Measurements from ENCODE around the gene TUBGCP2.
"Not testable (repeated sequence)": the region's sequence is repeated elsewhere in the genome, so short reads cannot be mapped to it uniquely, and the experiment has no call there.

TUBGCP2 gene

DNA sequence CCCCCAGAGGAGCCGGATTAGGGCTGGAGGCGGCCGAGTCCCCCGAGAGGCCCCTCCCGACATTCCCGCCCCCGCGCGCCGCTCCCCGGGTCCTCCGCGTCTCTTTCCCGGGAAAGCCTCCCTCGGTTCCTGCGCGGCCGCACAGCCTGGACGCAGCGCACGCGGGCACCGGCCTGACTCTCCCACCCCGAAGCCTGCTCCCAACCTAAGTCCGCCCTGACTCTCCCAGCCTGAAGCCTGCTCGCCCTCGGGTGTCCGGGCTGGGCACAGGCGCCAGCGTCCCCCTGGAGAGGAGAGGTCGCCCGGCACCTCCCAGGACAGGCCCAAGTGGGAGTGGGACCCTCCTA, 71.5 kb downstream of the TUBGCP2 start:
- in situ Hi-C loops (cut with MboI; ENCODE audit: low sequenced_read_pairs, unreplicated experiment) = no loop called here
- no peak for DNase-seq (ENCODE audit: low spot score)
- TF ChIP-seq, protein P1, sequence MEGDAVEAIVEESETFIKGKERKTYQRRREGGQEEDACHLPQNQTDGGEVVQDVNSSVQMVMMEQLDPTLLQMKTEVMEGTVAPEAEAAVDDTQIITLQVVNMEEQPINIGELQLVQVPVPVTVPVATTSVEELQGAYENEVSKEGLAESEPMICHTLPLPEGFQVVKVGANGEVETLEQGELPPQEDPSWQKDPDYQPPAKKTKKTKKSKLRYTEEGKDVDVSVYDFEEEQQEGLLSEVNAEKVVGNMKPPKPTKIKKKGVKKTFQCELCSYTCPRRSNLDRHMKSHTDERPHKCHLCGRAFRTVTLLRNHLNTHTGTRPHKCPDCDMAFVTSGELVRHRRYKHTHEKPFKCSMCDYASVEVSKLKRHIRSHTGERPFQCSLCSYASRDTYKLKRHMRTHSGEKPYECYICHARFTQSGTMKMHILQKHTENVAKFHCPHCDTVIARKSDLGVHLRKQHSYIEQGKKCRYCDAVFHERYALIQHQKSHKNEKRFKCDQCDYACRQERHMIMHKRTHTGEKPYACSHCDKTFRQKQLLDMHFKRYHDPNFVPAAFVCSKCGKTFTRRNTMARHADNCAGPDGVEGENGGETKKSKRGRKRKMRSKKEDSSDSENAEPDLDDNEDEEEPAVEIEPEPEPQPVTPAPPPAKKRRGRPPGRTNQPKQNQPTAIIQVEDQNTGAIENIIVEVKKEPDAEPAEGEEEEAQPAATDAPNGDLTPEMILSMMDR (IDR thresholded peaks at IDR 0.05; ENCODE audit: borderline replicate concordance, control extremely low read depth, extremely low read depth, insufficient read depth, missing control alignments) = no peak

DNA sequence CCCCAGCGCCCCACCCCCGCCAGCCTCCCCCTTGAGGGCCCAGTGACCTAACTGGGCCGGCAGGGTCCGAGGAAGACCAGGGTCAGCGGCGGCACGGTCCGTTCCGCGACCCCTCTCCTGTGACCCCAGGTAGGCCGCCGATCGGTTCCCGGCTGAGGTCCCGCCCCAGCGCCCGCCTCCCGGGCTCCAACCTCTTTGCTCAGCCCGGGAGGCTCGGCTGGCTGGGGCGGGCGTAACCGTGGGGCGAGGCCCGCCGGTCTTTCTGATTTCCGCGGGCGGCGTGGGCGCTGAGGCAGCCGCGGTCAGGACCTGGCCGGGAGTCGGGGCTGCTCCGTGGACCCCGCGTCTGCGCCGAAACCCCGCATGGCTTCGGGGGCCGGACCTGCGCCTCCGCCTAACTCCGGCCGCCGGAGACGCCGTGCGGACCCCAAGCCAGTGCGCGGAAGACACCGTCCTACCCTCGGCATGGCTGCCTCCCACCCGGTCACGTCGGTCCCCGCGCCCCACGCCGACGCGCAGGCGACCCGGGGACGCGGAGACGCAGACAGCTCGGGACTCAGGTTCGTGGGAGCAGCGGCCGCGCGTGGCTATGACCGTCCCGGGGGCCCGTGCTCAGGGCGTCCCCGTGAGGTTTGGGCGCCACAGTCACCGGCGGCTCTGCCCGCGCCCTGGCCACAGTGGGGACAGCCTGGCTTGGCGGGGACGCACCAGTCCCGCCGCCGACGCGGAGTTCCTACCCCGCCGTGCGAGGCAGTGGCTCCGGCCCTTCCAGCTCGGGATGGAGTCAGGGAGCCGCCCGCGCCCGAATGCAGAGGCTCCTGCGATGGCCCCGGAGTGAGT, 72.1 kb downstream of the TUBGCP2 start:
- in situ Hi-C loops (cut with MboI; ENCODE audit: low sequenced_read_pairs, unreplicated experiment) = no loop called here
- TF ChIP-seq, protein P1 (IDR thresholded peaks at IDR 0.05; ENCODE audit: borderline replicate concordance, control extremely low read depth, extremely low read depth, insufficient read depth, missing control alignments) = no peak
- no peak for DNase-seq (ENCODE audit: low spot score)

DNA sequence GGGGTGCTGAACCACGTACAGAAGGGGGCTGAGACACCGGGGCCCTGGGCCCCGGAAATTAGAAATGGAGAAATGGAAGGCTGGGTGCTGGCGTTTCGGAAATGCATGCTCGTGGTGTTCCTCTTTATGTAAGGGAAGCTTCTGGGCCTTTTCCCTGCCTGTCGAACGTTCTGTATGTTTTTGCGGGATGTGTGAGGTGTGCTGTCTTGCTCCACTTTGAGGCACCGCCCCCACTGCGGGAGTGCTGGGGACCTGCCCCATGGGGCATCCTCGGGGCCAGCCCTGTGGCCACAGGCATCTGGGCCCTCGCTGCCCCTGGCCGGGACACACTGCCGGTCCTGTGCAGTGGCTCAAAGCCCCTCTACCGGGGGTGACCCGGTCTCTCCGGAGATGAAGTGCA, 72.7 kb downstream of the TUBGCP2 start:
- no peak for DNase-seq (ENCODE audit: low spot score)
- in situ Hi-C loops (cut with MboI; ENCODE audit: low sequenced_read_pairs, unreplicated experiment) = no loop called here

DNA sequence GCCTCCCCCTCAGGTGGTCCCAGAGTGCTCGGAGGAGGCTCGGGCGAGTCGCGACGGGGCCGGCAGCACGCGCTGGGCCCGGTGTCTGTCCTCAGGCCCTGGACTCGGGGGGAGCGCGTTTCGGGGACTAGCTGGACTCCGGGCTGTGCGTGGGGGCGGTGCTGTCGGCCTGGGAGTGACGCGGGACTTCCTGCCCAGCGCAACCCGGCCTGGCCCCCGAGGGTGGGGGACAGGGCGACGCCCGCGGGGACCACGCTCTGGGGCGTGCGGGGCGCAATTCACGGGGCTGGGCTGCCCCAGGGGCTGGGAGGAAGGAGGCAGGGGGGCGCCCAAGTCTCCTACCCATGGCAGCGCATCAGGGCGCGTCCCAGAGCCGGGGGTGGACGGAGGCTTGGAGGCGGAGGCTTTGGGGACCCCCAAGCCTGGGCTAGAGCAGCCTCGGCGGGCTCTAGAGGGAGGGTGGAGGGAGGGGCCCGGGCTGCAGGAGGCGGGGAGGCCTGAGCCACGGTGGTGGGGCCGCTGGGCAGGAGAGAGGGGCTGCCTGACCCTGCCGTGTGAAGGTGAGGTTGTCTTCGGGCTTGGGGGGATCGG, 73.3 kb downstream of the TUBGCP2 start:
- no peak for DNase-seq (ENCODE audit: low spot score)
- in situ Hi-C loops (cut with MboI; ENCODE audit: low sequenced_read_pairs, unreplicated experiment) = no loop called here
- TF ChIP-seq, protein P1 (IDR thresholded peaks at IDR 0.05; ENCODE audit: borderline replicate concordance, control extremely low read depth, extremely low read depth, insufficient read depth, missing control alignments) = no peak

More for the DNA sequence above, 72.7 kb downstream of the TUBGCP2 start:
- TF ChIP-seq, protein P1 (IDR thresholded peaks at IDR 0.05; ENCODE audit: borderline replicate concordance, control extremely low read depth, extremely low read depth, insufficient read depth, missing control alignments) = no peak

DNA sequence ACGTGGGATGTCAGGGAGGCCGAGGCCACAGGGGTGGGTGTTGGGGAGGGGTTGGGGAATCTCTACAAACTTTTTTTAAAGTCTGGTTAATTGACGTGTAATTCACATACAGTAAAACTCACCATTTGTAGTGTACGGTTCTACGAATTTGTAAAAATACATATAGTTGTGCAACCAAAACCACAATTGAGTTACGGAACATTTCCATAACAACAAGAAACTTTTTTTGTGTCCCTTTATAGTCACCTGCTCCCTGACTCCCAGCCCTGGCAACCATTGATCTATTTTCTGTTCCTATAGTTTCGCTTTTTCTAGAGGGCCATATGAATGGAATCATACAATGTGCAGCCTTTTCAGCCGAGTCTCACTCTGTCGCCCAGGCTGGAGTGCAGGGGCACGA, 73.9 kb downstream of the TUBGCP2 start:
- DNase-seq (ENCODE audit: low spot score); in situ Hi-C loops (cut with MboI; ENCODE audit: low sequenced_read_pairs, unreplicated experiment): not testable (repeated sequence)

DNA sequence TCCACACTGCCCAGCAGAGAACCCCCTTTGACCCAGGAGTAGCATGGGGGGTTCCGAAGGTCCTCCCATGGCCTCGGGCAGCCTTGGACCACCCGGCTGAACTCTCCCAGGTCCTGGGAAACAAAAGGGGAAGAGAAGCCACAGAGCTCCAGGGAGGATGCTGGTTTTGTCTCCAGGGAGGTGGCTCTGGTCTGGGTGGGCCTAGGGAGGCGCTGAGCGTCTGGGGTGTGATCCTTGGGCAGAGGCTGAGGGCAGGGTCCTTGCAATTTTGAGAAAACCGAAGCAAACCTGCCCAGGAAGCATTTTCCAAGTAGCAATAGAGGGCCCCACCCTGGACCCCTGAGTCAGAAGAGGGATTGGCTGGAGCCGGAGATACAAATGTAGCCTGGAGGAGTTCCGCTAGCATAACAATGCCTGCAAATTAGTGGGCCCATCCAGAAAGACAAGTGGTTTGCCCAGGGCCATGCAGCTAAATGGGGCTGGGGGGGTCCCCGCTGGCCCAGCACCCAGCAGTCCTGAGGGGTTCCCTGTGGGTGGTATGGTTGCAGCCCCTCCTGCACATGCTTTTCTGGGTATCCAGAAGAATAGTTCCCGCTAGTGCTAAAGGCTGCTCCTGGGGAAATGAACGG, 76.6 kb downstream of the TUBGCP2 start:
- TF ChIP-seq, protein P1 (IDR thresholded peaks at IDR 0.05; ENCODE audit: borderline replicate concordance, control extremely low read depth, extremely low read depth, insufficient read depth, missing control alignments) = no peak
- in situ Hi-C loops (cut with MboI; ENCODE audit: low sequenced_read_pairs, unreplicated experiment) = no loop called here
- DNase-seq (ENCODE audit: low spot score) = no peak

All from GM13976 (cell line).